Activated naive CD8-positive, alpha-beta T cell treated with anti-CD3 and anti-CD28 coated beads for 36 hours (primary cell): ENCODE results near the gene COL21A1. TPM values are rescaled to one million over a fixed set of nuclear protein-coding genes. Genes with fewer than 3 reads are reported as not detected.

Experiments used
- DNase-seq: peaks from one replicate; pipeline ENCODE4 v3.0.0; 2021
- H3K27ac Mint-ChIP-seq: one replicate; pipeline ENCODE4 v1.8.0; 2022; ENCODE audit warnings: mild to moderate bottlenecking, moderate library complexity, mixed read lengths
- H3K27me3 Mint-ChIP-seq: one replicate; pipeline ENCODE4 v1.8.0; 2022; ENCODE audit warnings: mild to moderate bottlenecking, mixed read lengths
- H3K36me3 Mint-ChIP-seq: one replicate; pipeline ENCODE4 v1.8.0; 2021; ENCODE audit warnings: mild to moderate bottlenecking, mixed read lengths
- H3K4me1 Mint-ChIP-seq: one replicate; pipeline ENCODE4 v1.8.0; 2021; ENCODE audit warnings: mixed read lengths
- H3K4me3 Mint-ChIP-seq: one replicate; pipeline ENCODE4 v1.8.0; 2022; ENCODE audit warnings: mild to moderate bottlenecking, moderate library complexity, mixed read lengths
- H3K9me3 Mint-ChIP-seq: one replicate; pipeline ENCODE4 v1.8.0; 2022; ENCODE audit warnings: mixed read lengths
- total RNA-seq, 2 experiments: library from RNA; stranded (reverse); gene quantifications; one replicate each; pipeline ENCODE4 v1.2.3, GENCODE V29; 2021

COL21A1 gene
- total RNA-seq = not detected

DNA sequence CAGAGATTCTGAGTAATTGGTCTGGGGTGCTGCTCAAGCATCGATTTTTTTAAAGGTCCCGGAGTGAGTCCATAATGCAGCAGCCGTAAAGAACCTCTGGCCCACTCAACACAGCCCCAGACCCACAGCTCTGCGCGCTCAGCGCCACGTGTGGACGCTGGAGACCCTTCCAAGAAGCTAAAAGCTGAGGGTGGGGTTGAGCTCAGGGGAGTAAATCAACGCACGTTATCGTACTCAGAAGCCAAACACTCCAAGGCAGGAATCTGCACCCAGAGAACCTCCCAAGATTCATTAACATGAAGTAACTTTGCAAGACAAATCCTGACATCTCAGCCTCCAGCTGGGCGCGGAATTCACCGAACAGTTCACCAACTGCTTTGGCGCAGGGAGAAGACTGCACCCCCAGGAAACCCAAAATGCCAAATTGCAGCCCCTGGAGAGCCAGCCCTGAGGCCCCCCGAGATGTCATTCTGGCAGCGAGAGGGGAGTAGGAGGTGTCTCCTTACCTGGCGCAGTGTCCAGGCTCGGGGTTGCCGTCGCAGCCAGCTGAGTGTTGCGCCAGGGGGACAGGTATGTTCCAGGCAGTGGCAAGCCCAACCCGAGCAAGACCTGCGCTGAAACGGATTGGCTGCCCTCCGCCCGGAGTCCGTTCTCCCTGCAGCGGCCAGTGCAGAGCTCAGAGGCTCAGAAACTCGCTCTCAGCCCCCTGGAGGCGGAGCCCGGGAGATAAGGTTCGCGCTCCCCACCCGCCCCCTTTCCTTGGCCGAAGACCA, at the start of gene COL21A1:
Gene COL21A1, minus strand, starts transcription at position 700 of the 773 bp plus-strand sequence. CDS start 64,962 bp downstream, outside the sequence.
- Mint-ChIP-seq H3K36me3 (no peaks in the 10 kb centered on the region), H3K27me3 (peaks cover 4% of the 10 kb centered on the region), H3K4me3 (no peak within 1 kb of the TSS), H3K4me1 (no peaks in the 10 kb centered on the region), H3K27ac (no peak within 1 kb of the TSS), H3K9me3 (no peaks in the 10 kb centered on the region)
- no peak for DNase-seq

DNA sequence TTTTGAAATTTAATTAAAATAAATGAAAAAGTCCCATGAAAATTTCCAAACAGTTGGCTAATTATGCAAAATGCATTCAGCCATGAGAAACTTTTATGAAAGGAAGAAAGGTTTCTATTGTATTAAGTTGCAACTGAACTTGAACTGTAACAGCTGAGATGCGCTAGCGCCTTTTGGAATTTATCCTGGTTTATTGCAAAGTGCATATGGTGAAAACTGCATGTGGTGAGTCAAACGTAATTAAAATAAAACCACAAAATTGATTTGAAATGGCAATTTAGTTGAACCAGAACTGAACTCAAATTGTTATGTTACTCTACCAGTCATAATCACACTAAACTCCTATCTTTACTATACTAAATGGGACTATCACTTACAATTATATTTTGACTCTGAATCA, 46.4 kb upstream of the COL21A1 start:
- Mint-ChIP-seq H3K4me1 (no peaks in the 10 kb centered on the region), H3K4me3 (no peak overlapping the region), H3K36me3 (no peaks in the 10 kb centered on the region), H3K27ac (no peak overlapping the region), H3K27me3 (no peaks in the 10 kb centered on the region), H3K9me3 (no peaks in the 10 kb centered on the region)
- no peak for DNase-seq

DNA sequence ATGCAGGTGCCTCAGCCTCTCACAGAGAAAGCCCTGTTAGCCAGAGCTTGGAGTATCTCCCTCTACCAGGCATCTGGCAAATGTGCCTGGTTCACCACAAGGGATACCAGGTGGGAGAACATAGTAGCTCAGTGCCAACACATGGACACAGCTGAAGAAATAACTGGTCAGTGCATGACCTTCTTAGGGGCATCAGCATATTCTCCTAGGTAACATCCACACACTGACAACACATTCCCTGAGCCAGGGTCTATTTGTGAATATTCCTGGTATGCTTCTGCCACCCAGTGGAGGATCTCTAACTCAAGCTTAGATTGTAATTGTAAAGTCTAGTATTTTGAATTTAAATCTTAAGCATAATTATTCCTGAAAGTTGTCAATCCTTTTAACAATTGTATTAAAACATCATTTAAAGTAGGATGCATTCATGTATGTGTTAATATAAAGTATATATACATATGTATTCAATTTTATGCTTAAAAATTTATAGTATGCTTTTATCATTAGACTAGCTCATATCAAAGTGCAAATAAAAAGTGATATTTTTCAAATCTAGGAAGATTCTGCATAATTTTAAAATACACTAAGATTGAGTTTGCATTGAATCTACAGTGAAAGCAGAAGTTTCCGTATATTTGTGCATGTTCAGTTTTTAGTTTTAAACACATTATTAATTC, 45.3 kb upstream of the COL21A1 start:
- Mint-ChIP-seq H3K27ac (no peak overlapping the region), H3K9me3 (no peaks in the 10 kb centered on the region), H3K36me3 (no peaks in the 10 kb centered on the region), H3K4me1 (no peaks in the 10 kb centered on the region), H3K4me3 (no peak overlapping the region), H3K27me3 (no peaks in the 10 kb centered on the region)
- DNase-seq = no peak

DNA sequence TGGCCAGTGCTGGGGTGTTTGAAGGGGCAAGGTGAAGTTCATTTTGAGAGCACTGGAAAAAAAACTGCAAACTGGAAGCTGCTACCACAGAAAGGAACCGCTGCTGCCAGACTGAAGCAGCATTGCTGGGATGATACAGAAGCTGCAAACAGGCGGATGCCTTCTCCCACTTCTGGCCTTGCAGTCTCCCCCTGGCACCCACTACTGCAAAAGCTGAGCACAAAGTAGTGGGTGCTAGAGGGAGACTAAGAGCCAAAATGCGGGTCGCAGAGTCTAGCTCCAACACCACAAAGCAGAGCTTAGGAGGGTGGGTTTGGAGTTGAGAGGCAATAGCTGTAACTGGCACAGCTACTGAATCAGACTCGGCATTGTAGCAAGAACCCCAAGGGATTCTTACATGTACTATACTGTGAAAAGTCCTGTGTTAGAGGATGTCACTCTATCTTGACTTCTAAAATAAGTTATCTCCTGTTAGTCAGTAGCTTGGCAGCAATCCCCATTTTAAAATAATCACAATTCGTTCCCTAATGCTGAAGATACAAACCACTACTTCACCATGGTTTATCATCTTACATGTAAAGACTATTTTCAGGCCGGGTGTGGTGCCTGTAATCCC, 44.0 kb upstream of the COL21A1 start:
- Mint-ChIP-seq H3K27ac (no peak overlapping the region), H3K9me3 (no peaks in the 10 kb centered on the region), H3K36me3 (no peaks in the 10 kb centered on the region), H3K4me3 (no peak overlapping the region), H3K27me3 (no peaks in the 10 kb centered on the region), H3K4me1 (no peaks in the 10 kb centered on the region)
- no peak for DNase-seq

DNA sequence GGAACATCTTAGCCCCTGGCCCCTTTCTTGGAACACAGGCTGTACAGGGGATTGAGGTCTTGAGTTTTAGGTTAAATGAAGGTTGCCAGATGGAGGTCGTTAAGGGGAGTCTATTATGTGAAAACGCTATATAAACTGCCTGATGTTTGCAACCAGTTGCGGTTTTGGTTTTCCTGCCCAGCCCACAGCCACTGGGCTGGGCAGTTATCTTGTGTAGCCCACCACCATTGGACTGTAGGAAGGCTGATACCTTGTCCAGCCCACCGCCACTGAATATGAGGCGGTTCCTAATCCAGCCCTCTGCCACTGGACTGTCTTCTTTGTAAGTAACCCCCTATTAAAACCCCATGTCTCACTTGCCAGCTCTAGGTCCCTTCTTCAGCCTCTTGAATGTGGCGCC, 42.3 kb upstream of the COL21A1 start:
- H3K27me3 Mint-ChIP-seq = no peaks in the 10 kb centered on the region
- no peaks in the 10 kb centered on the region for H3K36me3 Mint-ChIP-seq
- no peak overlapping the region for H3K4me3 Mint-ChIP-seq
- H3K9me3 Mint-ChIP-seq = no peaks in the 10 kb centered on the region
- H3K27ac Mint-ChIP-seq = no peak overlapping the region
- no peaks in the 10 kb centered on the region for H3K4me1 Mint-ChIP-seq
- no peak for DNase-seq

DNA sequence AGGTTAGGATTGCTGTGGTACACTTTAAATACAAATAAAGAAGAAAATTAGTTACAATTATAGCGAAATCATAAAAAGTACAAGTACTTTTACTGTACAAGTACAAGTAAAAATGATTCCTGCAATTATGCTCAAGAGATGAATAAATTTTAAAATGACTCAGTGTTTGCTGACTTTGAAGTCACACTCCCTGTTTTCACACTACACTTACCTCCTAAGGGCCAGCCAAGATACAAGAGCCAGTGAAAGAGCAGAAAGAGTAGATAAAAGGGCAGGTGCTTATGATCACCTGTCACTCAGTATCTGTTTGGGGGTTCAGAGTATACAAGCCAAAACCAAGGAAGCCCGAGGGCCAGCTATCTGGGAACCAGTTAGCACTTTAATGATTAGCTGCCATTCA, 41.0 kb upstream of the COL21A1 start:
- no peak overlapping the region for H3K4me3 Mint-ChIP-seq
- H3K27me3 Mint-ChIP-seq = no peaks in the 10 kb centered on the region
- no peaks in the 10 kb centered on the region for H3K36me3 Mint-ChIP-seq
- no peak for DNase-seq
- H3K4me1 Mint-ChIP-seq = no peaks in the 10 kb centered on the region
- H3K27ac Mint-ChIP-seq = no peak overlapping the region
- no peaks in the 10 kb centered on the region for H3K9me3 Mint-ChIP-seq

DNA sequence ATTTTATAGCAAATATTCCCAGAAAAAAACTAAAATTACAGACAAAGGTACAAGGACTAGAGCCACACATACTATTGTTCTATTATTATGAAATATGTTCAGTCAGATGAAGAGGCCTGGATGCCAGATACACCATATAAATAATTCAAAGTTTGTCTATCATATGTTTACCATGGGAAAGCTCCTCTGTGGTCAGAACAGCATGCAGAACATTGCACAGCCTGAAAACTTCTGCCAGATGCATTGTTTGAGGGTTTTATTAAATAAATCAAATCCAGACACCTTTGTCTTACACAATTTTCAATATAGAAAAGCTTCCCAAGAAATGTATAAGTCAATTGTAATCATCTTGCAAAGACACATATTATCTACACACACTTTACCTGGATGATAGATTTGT, 35.0 kb upstream of the COL21A1 start:
- no peaks in the 10 kb centered on the region for H3K4me1 Mint-ChIP-seq
- H3K27me3 Mint-ChIP-seq = no peaks in the 10 kb centered on the region
- H3K36me3 Mint-ChIP-seq = no peaks in the 10 kb centered on the region
- no peak overlapping the region for H3K27ac Mint-ChIP-seq
- no peaks in the 10 kb centered on the region for H3K9me3 Mint-ChIP-seq
- DNase-seq = no peak
- no peak overlapping the region for H3K4me3 Mint-ChIP-seq

DNA sequence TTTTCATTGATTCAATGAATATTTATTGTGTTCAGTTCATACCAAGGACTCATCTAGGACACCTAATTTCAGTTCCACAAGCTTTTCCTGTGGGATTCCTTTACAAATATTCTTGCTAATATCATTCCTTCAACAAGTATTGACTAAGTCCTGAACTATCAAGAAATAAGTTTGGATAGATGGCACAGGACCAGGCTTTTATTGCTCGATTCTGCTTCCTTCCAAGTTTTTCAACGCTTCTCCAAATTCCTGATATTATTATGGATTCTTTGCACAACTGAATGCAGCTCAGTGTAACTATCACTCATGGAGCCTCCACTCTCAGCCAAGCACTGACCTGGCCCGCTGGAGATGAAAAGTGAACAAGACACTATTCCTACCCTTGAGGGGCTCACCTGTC, 32.7 kb upstream of the COL21A1 start:
- Mint-ChIP-seq H3K27ac (no peak overlapping the region), H3K4me1 (no peaks in the 10 kb centered on the region), H3K9me3 (peaks cover 2% of the 10 kb centered on the region), H3K36me3 (no peaks in the 10 kb centered on the region), H3K4me3 (no peak overlapping the region), H3K27me3 (no peaks in the 10 kb centered on the region)
- no peak for DNase-seq

DNA sequence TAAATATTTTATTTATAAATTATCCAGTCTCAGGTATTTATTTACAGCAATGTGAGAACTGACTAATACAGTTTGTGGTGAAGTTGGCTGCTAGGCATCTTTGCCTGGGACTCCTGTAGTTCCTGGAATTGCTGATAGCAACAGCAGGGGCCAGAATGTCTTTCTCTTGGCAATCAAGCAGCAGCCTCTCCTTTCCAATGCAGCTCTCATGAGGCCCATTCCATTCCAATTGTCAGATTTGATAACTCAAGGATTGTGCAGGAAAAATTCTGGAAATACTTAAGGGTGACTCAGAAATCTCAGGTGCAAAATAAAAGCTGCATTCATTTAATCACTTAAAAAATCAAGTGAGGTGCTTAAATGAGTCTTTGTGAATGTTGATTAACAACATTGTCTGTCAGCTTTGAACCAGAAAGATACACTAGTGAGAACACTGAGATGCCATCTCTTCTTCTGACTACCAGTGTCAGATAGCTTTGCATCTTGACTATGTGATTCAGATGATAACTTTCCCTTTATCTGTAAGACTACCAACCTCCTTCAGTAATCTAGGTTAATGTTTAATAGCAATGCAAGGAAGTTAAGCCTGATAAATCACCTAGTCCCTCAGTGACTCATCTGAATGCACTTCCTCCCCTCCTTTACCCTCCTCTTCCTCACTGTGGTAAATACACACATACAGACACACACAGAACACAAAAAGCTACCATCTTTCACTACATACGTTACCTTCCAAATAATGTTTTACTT, 32.1 kb upstream of the COL21A1 start:
- no peak for DNase-seq
- Mint-ChIP-seq H3K27me3 (no peaks in the 10 kb centered on the region), H3K27ac (no peak overlapping the region), H3K4me1 (no peaks in the 10 kb centered on the region), H3K36me3 (no peaks in the 10 kb centered on the region), H3K9me3 (peaks cover 2% of the 10 kb centered on the region), H3K4me3 (no peak overlapping the region)

DNA sequence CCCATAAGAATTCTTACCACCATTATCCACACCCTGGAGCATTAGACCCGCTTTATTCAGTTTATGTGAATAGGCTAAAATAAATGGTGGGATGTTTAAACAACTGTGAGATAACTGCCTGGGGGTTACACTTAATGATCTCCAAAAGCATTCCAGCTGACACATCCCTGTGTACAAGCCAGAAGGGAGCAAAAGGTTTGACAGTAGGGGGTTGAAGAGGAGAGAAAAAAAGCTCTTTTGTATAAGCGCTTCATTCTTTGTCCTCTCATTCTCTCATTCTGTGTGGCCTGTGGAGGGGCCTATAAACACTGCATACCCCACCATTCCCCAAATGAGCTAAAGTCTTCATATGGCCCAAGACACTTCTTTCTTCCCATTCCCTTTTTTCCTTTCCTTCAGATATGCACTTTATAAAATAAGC, 30.8 kb upstream of the COL21A1 start:
- Mint-ChIP-seq H3K27me3 (no peaks in the 10 kb centered on the region), H3K9me3 (peaks cover 2% of the 10 kb centered on the region), H3K4me1 (no peaks in the 10 kb centered on the region), H3K36me3 (no peaks in the 10 kb centered on the region), H3K4me3 (no peak overlapping the region), H3K27ac (no peak overlapping the region)
- DNase-seq = no peak

DNA sequence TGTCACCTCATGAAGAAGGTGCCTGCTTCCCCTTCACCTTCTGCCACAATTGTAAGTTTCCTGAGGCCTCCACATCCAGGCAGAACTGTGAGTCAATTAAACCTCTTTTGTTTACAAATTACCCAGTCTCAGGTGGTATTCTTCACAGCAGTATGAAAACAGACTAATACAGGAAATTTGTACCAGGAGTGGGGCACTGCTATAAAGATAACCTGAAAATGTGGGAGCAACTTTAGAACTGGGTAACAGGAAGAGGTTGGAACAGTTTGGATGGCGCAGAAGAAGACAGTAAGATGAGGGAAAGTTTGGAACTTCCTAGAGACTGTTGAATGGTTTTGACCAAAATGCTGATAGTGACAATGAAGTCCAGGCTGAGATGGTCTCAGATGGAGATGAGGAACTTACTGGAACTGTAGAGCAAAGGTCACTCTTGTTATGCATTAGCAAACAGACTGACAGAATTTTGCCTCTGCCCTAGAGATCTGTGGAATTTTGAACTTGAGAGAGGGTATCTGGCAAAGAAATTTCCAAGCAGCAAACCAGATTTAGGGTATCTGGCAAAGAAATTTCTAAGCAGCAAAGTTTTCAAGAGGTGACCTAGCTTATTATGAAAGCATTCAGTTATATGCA, 23.5 kb upstream of the COL21A1 start:
- Mint-ChIP-seq H3K27me3 (no peaks in the 10 kb centered on the region), H3K36me3 (no peaks in the 10 kb centered on the region), H3K4me3 (no peak overlapping the region), H3K9me3 (peaks cover 20% of the 10 kb centered on the region), H3K4me1 (no peaks in the 10 kb centered on the region), H3K27ac (no peak overlapping the region)
- DNase-seq = no peak

DNA sequence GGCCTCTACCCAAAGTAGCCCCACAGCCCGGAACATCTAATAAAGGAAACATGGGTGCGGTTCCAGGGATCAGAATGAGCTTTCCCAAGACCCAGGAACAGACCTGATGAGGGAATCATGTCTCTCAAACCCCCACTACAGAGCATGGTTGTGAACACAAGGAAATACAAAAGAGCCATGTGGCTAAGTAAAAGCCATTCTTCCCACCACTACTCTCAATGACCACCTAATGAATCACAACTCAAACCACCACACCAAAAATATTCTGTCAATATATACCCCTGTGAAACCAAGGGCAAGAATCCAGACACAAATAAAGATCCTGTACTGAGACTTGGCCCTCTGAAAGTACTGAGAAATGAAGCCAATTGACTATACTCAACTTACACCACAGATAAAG, 20.9 kb upstream of the COL21A1 start:
- Mint-ChIP-seq H3K4me3 (no peak overlapping the region), H3K27ac (no peak overlapping the region), H3K4me1 (no peaks in the 10 kb centered on the region), H3K9me3 (peaks cover 18% of the 10 kb centered on the region), H3K36me3 (no peaks in the 10 kb centered on the region), H3K27me3 (no peaks in the 10 kb centered on the region)
- DNase-seq = no peak

DNA sequence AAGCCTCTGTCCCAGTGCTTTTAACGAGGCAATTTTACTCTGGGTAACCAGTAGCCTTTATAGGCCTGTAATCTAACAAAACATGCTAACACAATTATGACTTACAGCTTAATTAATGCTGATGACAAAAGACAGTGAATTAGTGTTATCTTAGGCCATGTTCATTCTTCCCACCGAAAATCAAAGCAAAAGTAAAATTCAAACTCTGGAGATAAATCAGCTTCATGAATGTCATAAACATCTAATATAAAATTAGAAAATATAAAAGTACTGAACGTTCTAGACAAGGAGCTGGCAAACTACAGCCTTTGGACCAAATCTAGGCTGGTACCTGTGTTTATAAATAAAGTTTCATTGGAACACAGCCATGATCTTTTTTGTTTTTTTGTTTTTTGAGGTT, 18.6 kb upstream of the COL21A1 start:
- no peak for DNase-seq
- H3K27ac Mint-ChIP-seq = no peak overlapping the region
- no peaks in the 10 kb centered on the region for H3K36me3 Mint-ChIP-seq
- no peaks in the 10 kb centered on the region for H3K4me1 Mint-ChIP-seq
- no peak overlapping the region for H3K4me3 Mint-ChIP-seq
- H3K9me3 Mint-ChIP-seq = peaks cover 15% of the 10 kb centered on the region
- H3K27me3 Mint-ChIP-seq = no peaks in the 10 kb centered on the region

DNA sequence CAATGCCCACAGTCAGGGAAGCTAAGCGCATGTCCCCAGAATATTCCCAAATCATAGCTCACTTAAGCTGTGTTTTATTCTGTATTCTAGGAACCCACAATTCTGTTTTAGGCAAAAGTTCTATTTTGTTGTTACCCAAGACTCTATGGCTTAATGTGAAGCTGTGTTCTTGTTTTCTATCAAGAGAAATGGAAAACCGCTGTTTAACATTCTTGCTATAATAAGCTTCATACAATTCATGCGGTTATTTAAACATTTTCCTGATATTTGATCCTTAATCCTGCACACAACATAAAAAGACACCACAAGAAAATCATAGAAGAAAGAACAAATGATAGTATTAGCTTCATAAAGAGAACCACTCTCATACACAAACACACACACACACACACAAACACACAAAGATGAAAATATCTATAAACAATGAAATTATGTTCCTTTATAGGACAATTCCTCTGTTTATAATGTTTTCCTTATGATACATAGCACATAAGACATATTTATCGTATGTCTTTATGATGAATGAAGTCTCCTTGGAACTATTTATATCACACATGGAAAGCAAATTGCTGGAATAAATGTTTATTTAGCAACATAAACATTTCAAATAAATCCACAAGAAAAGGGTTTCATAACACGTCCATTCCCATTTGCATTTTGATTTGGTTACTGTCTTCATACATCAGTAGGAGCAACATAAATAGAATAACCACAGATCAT, 16.4 kb upstream of the COL21A1 start:
- no peak for DNase-seq
- Mint-ChIP-seq H3K9me3 (no peaks in the 10 kb centered on the region), H3K4me3 (no peak overlapping the region), H3K4me1 (no peaks in the 10 kb centered on the region), H3K27me3 (no peaks in the 10 kb centered on the region), H3K36me3 (no peaks in the 10 kb centered on the region), H3K27ac (no peak overlapping the region)
